ENCODE results near the gene DCDC2B.

DCDC2B gene

DNA sequence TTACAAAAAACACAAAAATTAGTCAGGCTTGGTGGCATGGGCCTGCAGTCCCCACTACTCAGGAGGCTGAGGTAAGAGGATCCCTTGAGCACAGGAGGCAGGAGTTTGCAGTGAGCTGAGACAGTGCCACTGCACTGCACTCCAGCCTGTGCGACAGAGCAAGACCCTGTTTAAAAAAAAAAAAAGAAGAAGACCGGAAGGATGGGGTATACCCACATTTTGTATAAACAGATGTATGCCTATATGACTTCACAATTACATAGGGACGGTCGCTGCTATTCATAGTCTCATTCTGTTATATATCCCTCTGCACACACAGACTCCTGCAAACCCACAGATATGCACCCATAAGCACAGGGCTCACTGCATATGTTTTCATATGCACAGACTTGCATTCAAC is 54.9 kb downstream of the DCDC2B start:
- no peak for DNase-seq

Data from NCI-H187 (cell line).